GM08714 (cell line): ENCODE measurements around the gene CNN3.

Experiments
- H3K4me3 ChIP-seq: fragments of 200-500 bp; sonication (Bioruptor generic); 2 replicates; pipeline ENCODE4 v1.5.1; 2014; ENCODE audit warnings: mild to moderate bottlenecking, low read length, inconsistent platforms
- ZNF274 ChIP-seq: IDR thresholded peaks from 2 replicates; pipeline ENCODE4 v1.6.1; 2012; ENCODE audit warnings: mild to moderate bottlenecking, low read depth, low read length

Gene CNN3

GRCh38 chr1:94898491-94899385 lies 28.2 kb downstream of the CNN3 start:
- TF ChIP-seq ZNF274 = no peak
- no peak overlapping the region for H3K4me3 ChIP-seq

- TF ChIP-seq ZNF274 = no peak
- no peak overlapping the region for H3K4me3 ChIP-seq
These were observed 31.4 kb downstream of the CNN3 start for GRCh38 chr1:94895518-94895917.

- TF ChIP-seq ZNF274 = no peak
- no peak overlapping the region for H3K4me3 ChIP-seq
These were observed 32.3 kb downstream of the CNN3 start for GRCh38 chr1:94894630-94895029.

GRCh38 chr1:94892604-94893254 lies 34.2 kb downstream of the CNN3 start:
- no peak for TF ChIP-seq ZNF274
- no peak overlapping the region for H3K4me3 ChIP-seq

GRCh38 chr1:94888201-94888600 lies 38.7 kb downstream of the CNN3 start:
- H3K4me3 ChIP-seq = no peak overlapping the region
- TF ChIP-seq ZNF274 = no peak

GRCh38 chr1:94887603-94888171 lies 39.2 kb downstream of the CNN3 start:
- H3K4me3 ChIP-seq = no peak overlapping the region
- no peak for TF ChIP-seq ZNF274

GRCh38 chr1:94887106-94887505 lies 39.8 kb downstream of the CNN3 start:
- no peak for TF ChIP-seq ZNF274
- H3K4me3 ChIP-seq = no peak overlapping the region

- H3K4me3 ChIP-seq = no peak overlapping the region
- TF ChIP-seq ZNF274 = no peak
These were observed 40.5 kb downstream of the CNN3 start for GRCh38 chr1:94886361-94886760.

- TF ChIP-seq ZNF274 = no peak
- no peak overlapping the region for H3K4me3 ChIP-seq
These were observed 42.4 kb downstream of the CNN3 start for GRCh38 chr1:94884507-94884906.

GRCh38 chr1:94884106-94884505 lies 42.8 kb downstream of the CNN3 start:
- no peak overlapping the region for H3K4me3 ChIP-seq
- no peak for TF ChIP-seq ZNF274

- no peak for TF ChIP-seq ZNF274
- H3K4me3 ChIP-seq = no peak overlapping the region
These were observed 43.2 kb downstream of the CNN3 start for GRCh38 chr1:94883691-94884090.

- no peak for TF ChIP-seq ZNF274
- H3K4me3 ChIP-seq = no peak overlapping the region
These were observed 48.6 kb downstream of the CNN3 start for GRCh38 chr1:94878329-94878728.

GRCh38 chr1:94876362-94876761 lies 50.5 kb downstream of the CNN3 start:
- TF ChIP-seq ZNF274 = no peak
- H3K4me3 ChIP-seq = no peak overlapping the region

- TF ChIP-seq ZNF274 = no peak
- no peak overlapping the region for H3K4me3 ChIP-seq
These were observed 51.1 kb downstream of the CNN3 start for GRCh38 chr1:94875794-94876193.

GRCh38 chr1:94874423-94874822 lies 52.5 kb downstream of the CNN3 start:
- TF ChIP-seq ZNF274 = no peak
- no peak overlapping the region for H3K4me3 ChIP-seq
